A673 (cell line): ENCODE results near the gene HNF4A.

Experiments
- CTCF ChIP-seq: fragments of 300-800, 200-600 bp; sonication (generic); conservative IDR thresholded peaks from 2 replicates; pipeline ENCODE4 v1.5.1; 2017; ENCODE audit warnings: low read depth, mild to moderate bottlenecking, antibody characterized with exemption, low read length, moderate library complexity, mixed read lengths
- EZH2 ChIP-seq: fragments of 200-600 bp; sonication (generic); IDR thresholded peaks from 2 replicates; pipeline ENCODE4 v1.6.1; 2017; ENCODE audit warnings: borderline replicate concordance, low read depth, mild to moderate bottlenecking, mixed read lengths, antibody characterized with exemption, low read length; ENCODE audit not compliant: poor library complexity, severe bottlenecking

- TF ChIP-seq CTCF = no peak
- no peak for TF ChIP-seq EZH2
These were observed 34.8 kb downstream of the HNF4A start for GRCh38 chr20:44390280-44390679.
